IPS-15b (cell line): ENCODE measurements around the gene LALBA.
"Not testable (repeated sequence)": the region's sequence is repeated elsewhere in the genome, so short reads cannot be mapped to it uniquely, and the experiment has no call there.

Source experiments
- H3K27me3 ChIP-seq: one replicate; pipeline ENCODE4 v1.6.1; 2013; ENCODE audit warnings: low read length; ENCODE audit not compliant: control insufficient read depth, insufficient read depth
- H3K36me3 ChIP-seq: one replicate; pipeline ENCODE4 v1.6.1; 2013; ENCODE audit warnings: low read length; ENCODE audit not compliant: control insufficient read depth, insufficient read depth
- H3K4me1 ChIP-seq: one replicate; pipeline ENCODE4 v1.6.1; 2013; ENCODE audit warnings: mild to moderate bottlenecking, low read length; ENCODE audit not compliant: control insufficient read depth, insufficient read depth
- H3K4me3 ChIP-seq: one replicate; pipeline ENCODE4 v1.5.1; 2013; ENCODE audit warnings: low read depth, low read length
- H3K9ac ChIP-seq: one replicate; pipeline ENCODE4 v1.6.1; 2013; ENCODE audit warnings: low read depth, mild to moderate bottlenecking, low read length
- H3K9me3 ChIP-seq: one replicate; pipeline ENCODE4 v1.6.1; 2013; ENCODE audit warnings: mild to moderate bottlenecking, low read length; ENCODE audit not compliant: control insufficient read depth, insufficient read depth

Gene LALBA

GRCh38 chr12:48567731-48568130, 2.1 kb downstream of the LALBA start:
- Histone ChIP-seq H3K9me3 (no peaks in the 10 kb centered on the region), H3K27me3 (no peaks in the 10 kb centered on the region), H3K36me3 (no peaks in the 10 kb centered on the region)

GRCh38 chr12:48557919-48558318, 11.9 kb downstream of the LALBA start:
- no peaks in the 10 kb centered on the region for H3K9me3 ChIP-seq
- H3K4me3 ChIP-seq, result no peak overlapping the region
- no peaks in the 10 kb centered on the region for H3K36me3 ChIP-seq
- peaks cover 12% of the 10 kb centered on the region for H3K4me1 ChIP-seq
- no peaks in the 10 kb centered on the region for H3K27me3 ChIP-seq
- H3K9ac ChIP-seq, result no peak overlapping the region

More at GRCh38 chr12:48567731-48568130, 2.1 kb downstream of the LALBA start:
- Histone ChIP-seq H3K4me3 (no peak overlapping the region), H3K9ac (no peak overlapping the region), H3K4me1 (no peaks in the 10 kb centered on the region)

GRCh38 chr12:48556631-48557030, 13.2 kb downstream of the LALBA start:
- Histone ChIP-seq H3K4me1 (peaks cover 12% of the 10 kb centered on the region), H3K9ac (no peak overlapping the region), H3K27me3 (no peaks in the 10 kb centered on the region), H3K4me3 (no peak overlapping the region), H3K36me3 (no peaks in the 10 kb centered on the region), H3K9me3 (no peaks in the 10 kb centered on the region)

- H3K27me3 ChIP-seq, H3K9ac ChIP-seq, H3K36me3 ChIP-seq, H3K9me3 ChIP-seq, H3K4me3 ChIP-seq: not testable (repeated sequence)
- peaks cover 12% of the 10 kb centered on the region for H3K4me1 ChIP-seq
Observed at GRCh38 chr12:48553666-48554343, 16.0 kb downstream of the LALBA start.

GRCh38 chr12:48551636-48552035, 18.2 kb downstream of the LALBA start:
- not testable (repeated sequence) for H3K4me3 ChIP-seq, H3K9me3 ChIP-seq, H3K4me1 ChIP-seq, H3K27me3 ChIP-seq, H3K36me3 ChIP-seq, H3K9ac ChIP-seq

- not testable (repeated sequence) for H3K36me3 ChIP-seq, H3K9ac ChIP-seq, H3K4me3 ChIP-seq, H3K4me1 ChIP-seq, H3K9me3 ChIP-seq, H3K27me3 ChIP-seq
Observed at GRCh38 chr12:48547012-48547411, 22.8 kb downstream of the LALBA start.

GRCh38 chr12:48545833-48546469, 23.9 kb downstream of the LALBA start:
- H3K4me3 ChIP-seq, result no peak overlapping the region
- no peaks in the 10 kb centered on the region for H3K27me3 ChIP-seq
- H3K9me3 ChIP-seq, result no peaks in the 10 kb centered on the region
- no peaks in the 10 kb centered on the region for H3K4me1 ChIP-seq
- no peak overlapping the region for H3K9ac ChIP-seq
- no peaks in the 10 kb centered on the region for H3K36me3 ChIP-seq

GRCh38 chr12:48542300-48542928, 27.4 kb downstream of the LALBA start:
- H3K4me1 ChIP-seq, result no peaks in the 10 kb centered on the region
- H3K4me3 ChIP-seq, result no peak overlapping the region
- H3K36me3 ChIP-seq, result no peaks in the 10 kb centered on the region
- no peaks in the 10 kb centered on the region for H3K9me3 ChIP-seq
- no peak overlapping the region for H3K9ac ChIP-seq
- H3K27me3 ChIP-seq, result no peaks in the 10 kb centered on the region

- no peaks in the 10 kb centered on the region for H3K36me3 ChIP-seq
- no peaks in the 10 kb centered on the region for H3K9me3 ChIP-seq
- H3K4me3 ChIP-seq, result no peak overlapping the region
- H3K27me3 ChIP-seq, result no peaks in the 10 kb centered on the region
- H3K9ac ChIP-seq, result no peak overlapping the region
- no peaks in the 10 kb centered on the region for H3K4me1 ChIP-seq
Observed at GRCh38 chr12:48536602-48537001, 33.2 kb downstream of the LALBA start.

GRCh38 chr12:48532601-48533000, 37.2 kb downstream of the LALBA start:
- Histone ChIP-seq H3K4me3 (no peak overlapping the region), H3K9ac (no peak overlapping the region), H3K9me3 (no peaks in the 10 kb centered on the region), H3K27me3 (no peaks in the 10 kb centered on the region), H3K36me3 (no peaks in the 10 kb centered on the region), H3K4me1 (no peaks in the 10 kb centered on the region)

- Histone ChIP-seq H3K4me1 (no peaks in the 10 kb centered on the region), H3K9ac (no peak overlapping the region), H3K4me3 (no peak overlapping the region), H3K36me3 (no peaks in the 10 kb centered on the region), H3K9me3 (no peaks in the 10 kb centered on the region), H3K27me3 (no peaks in the 10 kb centered on the region)
Observed at GRCh38 chr12:48527891-48528670, 41.8 kb downstream of the LALBA start.
